Measurements from ENCODE around the gene OR2V2.
"Not testable (repeated sequence)": the region's sequence is repeated elsewhere in the genome, so short reads cannot be mapped to it uniquely, and the experiment has no call there.

Gene OR2V2

DNA sequence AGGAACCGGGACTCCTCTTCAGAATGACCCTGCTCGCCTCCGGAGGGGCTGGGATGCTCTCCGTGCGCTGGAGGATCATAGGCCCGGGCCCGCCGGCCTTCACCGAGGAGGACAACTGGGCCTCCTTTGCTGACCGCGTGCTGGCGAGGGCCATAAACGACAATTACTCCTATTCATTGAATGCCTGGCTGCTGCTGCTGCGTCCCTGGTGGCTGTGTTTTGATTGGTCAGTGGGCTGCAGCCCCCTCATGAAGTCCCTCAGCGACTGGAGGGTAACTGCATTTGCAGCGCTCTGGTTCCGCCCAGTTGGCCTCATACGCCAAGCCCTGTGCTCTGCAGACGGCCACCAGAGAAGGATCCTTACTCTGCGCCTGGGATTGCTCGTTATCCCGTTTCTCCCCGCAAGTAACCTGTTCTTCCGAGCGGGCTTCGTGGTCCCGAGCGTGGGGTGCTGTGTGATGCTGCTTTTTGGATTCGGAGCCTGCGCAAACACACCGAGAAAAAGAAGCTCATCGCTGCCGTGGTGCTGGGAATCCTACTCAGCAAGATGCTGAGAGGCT, 33.0 kb upstream of the OR2V2 start:
- Histone ChIP-seq H3K4me3 (peak overlapping the region in 1 of 7 experiments; percentile 1), H3K27ac (peak overlapping the region in 2 of 21 experiments; percentile 7 to 31)

DNA sequence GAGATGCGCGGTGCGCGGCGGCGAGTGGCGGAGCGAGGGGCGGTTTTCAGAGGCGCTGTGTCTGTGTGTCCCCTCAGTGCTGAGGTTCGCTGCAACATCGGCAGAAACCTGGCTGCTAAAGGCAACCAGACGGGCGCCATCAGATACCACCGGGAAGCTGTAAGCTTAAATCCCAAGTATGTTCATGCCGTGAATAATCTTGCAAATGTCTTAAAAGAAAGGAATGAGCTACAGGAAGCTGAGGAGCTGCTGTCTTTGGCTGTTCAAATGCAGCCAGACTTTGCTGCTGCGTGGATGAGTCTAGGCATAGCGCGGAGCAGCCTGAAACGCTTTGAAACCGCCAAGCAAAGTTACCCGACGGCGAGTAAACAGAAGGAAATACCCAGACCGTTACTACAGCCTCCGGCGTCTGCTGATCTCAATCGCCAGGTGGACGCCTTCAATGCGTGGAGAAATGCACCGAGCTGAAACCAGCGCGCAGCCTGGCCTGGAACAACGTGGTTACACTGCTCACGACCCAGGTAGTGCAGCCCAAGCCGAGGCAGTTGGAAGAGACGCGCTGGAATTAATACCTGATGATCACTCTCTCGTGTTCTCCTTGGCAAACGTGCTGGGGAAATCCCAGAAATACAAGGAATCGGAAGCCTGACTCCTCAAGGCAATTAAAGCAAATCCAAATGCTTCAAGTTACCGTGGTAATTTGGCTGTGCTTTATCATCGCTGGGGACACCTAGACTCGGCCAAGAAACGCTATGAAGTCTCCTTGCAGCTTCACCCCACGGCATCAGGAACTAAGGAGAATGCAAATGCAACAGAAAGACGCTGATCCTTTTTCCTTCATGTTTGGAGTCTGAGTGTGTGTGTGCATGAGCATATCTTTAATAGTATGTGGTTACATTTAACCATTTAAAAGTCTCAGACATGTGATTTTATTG, 32.3 kb upstream of the OR2V2 start:
- H3K4me3 ChIP-seq, result peak overlapping the region in 2 of 7 experiments; percentile 1 to 11
- peak overlapping the region in 2 of 21 experiments; percentile 7 to 31 for H3K27ac ChIP-seq

DNA sequence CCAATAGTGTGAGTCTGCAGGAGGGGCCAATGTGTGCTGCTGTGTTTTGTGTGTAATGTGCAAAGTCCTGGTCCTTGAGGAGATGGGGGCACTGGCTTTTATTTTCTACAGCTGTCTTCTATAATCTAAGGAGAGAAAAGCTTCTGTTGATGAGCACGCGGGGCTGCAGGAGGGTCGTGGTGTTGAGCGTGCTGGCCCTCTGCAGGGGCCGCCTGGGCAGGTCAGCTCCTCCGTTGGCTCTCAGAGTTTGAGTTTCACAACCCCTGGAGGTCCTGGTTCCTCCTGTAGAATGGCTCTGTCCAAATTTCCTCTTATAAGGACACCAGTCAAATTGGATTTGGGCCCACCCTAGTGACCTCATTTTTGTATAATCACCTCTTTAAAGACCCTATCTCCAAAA, 29.0 kb upstream of the OR2V2 start:
- no peak overlapping the region for H3K4me3 ChIP-seq
- no peak overlapping the region for H3K27ac ChIP-seq

DNA sequence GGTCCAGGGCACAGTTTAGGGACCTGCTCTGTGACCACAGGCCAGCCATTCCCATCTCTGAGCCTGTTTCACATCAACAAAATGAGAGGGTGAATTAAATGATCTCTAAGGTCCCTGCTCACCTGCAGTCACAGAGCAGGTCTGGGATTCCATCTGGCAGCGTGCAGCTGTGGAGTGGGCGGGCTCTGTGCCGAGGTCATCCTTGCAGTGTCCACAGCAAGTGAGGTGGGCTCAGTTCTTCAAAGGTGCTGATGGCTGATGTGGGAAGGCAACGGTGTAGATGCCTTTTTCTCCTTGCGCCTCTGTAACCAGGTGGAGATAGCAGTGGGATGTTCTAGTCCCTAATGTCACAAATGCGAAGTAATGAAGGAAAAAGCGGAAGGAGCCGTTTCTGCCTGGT, 28.3 kb upstream of the OR2V2 start:
- Histone ChIP-seq H3K4me3 (no peak overlapping the region), H3K27ac (no peak overlapping the region)

DNA sequence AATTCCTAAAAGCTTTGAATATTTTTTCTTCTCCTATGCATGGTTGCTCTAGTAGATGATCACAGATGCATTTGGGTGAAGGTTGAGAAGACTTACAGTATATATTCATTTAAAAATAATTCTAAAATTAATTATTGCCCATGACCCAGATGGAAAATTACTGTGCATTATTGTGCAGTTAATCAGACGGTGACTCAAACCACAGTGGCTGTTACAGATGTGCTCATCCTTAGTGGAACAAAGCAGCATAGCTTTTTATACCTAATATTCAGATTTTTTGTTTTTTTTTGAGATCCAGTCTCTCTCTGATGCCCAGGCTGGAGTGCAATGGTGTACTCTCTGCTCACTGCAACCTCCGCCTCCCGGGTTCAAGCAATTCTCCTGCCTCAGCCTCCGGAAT, 27.1 kb upstream of the OR2V2 start:
- H3K27ac ChIP-seq, result no peak overlapping the region
- H3K4me3 ChIP-seq, result no peak overlapping the region

- Histone ChIP-seq H3K27ac (no peak overlapping the region), H3K4me3 (no peak overlapping the region)
Measured at GRCh38 chr5:181120761-181121160, 26.6 kb upstream of the OR2V2 start.

GRCh38 chr5:181121675-181122561, 25.5 kb upstream of the OR2V2 start:
- no peak overlapping the region for H3K27ac ChIP-seq
- no peak overlapping the region for H3K4me3 ChIP-seq

DNA sequence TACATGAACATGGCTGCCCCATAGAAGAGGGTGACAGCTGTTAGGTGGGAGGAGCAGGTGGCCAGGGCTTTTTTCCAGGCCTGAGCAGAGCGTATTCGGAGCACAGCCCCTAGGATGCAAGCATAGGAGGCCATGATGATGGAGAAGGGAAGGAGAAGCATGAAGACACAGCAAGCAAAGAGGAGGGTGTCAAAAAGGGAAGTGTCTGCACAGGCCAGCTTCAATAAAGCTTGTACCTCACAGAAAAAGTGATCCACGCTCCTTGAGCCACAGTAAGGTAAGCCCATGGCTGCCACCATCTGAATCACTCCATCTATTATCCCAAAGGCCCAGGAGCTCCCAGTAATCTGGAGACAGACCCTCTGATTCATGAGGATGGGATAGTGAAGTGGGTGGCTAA, 22.9 kb upstream of the OR2V2 start:
- no peak overlapping the region for H3K4me3 ChIP-seq
- H3K27ac ChIP-seq, result no peak overlapping the region

DNA sequence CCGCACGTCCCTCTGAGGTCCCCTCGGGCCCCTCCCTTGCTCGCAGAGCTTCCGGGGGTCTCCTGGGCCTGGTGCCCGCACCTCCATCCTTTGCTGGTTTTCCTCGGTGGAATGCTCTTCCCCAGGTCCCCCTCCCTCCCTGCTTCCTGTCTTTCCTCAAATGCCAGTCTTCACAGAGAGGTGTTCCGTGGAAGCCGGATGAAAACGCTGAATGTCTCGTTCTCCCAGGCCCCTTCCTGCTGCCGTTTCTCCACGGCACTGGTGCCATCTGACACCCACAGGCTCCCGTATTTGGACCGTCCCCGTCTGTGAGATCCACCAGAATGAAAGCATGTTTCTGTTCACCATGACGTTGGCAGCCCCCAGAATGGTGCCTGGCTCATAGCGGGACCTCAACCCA, 20.5 kb upstream of the OR2V2 start:
- H3K27ac ChIP-seq, result no peak overlapping the region
- H3K4me3 ChIP-seq, result no peak overlapping the region

GRCh38 chr5:181127456-181127855, 19.9 kb upstream of the OR2V2 start:
- Histone ChIP-seq H3K4me3 (no peak overlapping the region), H3K27ac (no peak overlapping the region)

DNA sequence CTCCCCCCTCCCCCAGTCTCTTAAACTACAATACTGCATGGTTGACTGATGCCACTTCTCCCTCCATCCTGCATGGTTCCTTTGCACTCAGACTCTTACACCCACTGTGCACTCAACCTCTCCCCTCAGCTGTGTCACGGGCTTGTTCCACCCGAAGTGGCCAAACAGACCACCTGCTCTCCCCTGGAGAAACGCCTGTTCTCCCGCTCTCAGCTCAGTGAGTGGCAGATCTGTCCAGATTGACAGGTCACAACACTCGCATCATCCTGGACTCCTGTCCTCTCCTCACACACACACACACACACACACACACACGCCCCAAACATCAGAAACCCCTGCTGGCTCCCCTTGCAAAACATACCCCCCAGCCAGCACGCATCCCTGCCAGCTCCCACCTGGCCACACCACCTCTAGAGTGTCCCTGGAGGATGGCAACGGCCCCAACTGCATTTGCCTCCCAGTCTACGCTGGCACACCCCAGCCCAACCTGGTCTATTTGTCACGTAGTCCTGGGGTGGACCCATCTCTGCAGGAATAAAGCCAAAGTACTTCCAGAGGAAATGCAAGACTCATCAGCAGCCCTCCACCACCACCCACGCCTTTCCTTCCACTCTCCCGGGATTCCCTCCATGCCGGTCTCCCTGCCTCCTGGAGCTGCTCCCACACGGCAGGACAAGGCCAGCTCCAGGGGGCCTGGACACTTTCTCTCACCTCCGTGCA, 19.3 kb upstream of the OR2V2 start:
- Histone ChIP-seq H3K4me3 (no peak overlapping the region), H3K27ac (no peak overlapping the region)

- Histone ChIP-seq H3K4me3 (no peak overlapping the region), H3K27ac (no peak overlapping the region)
Measured at GRCh38 chr5:181129601-181130000, 17.8 kb upstream of the OR2V2 start.

GRCh38 chr5:181130081-181130480, 17.3 kb upstream of the OR2V2 start:
- not testable (repeated sequence) for H3K4me3 ChIP-seq, H3K27ac ChIP-seq

GRCh38 chr5:181130832-181131496, 16.4 kb upstream of the OR2V2 start, which contains the start of gene OR2V1:
TSS of gene OR2V1 (minus strand) at chr5:181131169. CDS start at chr5:181125304, 5,865 bp downstream.
- Histone ChIP-seq H3K4me3 (no peak within 1 kb of the TSS), H3K27ac (no peak within 1 kb of the TSS)

DNA sequence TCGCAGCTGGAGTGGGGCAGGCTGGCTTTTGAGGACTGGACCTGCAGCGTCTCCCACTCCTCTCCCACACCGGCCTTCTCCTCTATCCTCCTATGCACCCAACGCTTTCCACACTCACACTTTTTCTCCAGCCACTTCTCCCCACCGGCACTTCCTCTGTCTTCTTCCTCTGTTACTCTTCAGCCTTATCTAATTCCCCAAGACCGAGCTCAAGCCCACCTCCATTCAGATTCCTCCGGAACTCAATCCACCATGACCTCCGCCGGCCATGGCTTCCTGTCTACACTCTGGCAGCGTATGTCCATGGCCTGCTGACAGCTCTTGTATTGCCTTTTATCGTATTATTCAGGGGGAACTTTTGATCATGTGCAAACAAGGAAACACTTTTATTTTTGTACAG, 15.9 kb upstream of the OR2V2 start:
- Histone ChIP-seq H3K27ac (no peak overlapping the region), H3K4me3 (no peak overlapping the region)

- no peak overlapping the region for H3K4me3 ChIP-seq
- H3K27ac ChIP-seq, result no peak overlapping the region
Measured at GRCh38 chr5:181133083-181133482, 14.3 kb upstream of the OR2V2 start.

- no peak overlapping the region for H3K27ac ChIP-seq
- no peak overlapping the region for H3K4me3 ChIP-seq
Measured at GRCh38 chr5:181133610-181134231, 13.7 kb upstream of the OR2V2 start.

- Histone ChIP-seq H3K4me3 (no peak overlapping the region), H3K27ac (no peak overlapping the region)
Measured at GRCh38 chr5:181134259-181134658, 13.1 kb upstream of the OR2V2 start.

Measured in skin epidermis (tissue), 12 donors.